Heart right ventricle (tissue), 16 donors: ENCODE measurements around the gene IFT80. TPM values are rescaled to one million over a fixed set of nuclear protein-coding genes. Genes with fewer than 3 reads are reported as not detected.

Experiments used
- ATAC-seq, 8 donors: fragments of 200-7000 bp; cut with Tn5 transposase; one replicate each; pipeline ENCODE4 v1.9.1; 2020; ENCODE audit warnings: mild to moderate bottlenecking in 8 of 8, moderate library complexity in 8 of 8, moderate number of reproducible peaks in 1 of 8
- DNase-seq, 2 donors: peaks; one replicate each; pipeline ENCODE4 v3.0.0-alpha.2; 2020
- H3K27ac ChIP-seq, 10 donors: fragments of 200-600 bp; sonication (generic) in 2 of 10; one replicate each; pipeline versions ENCODE4 v1.5.0 to v1.8.0; 2020 to 2022; ENCODE audit warnings: mild to moderate bottlenecking in 3 of 10
- H3K27me3 ChIP-seq, 7 donors: fragments of 200-600 bp; one replicate each; pipeline ENCODE4 v1.8.0; 2021 to 2022; ENCODE audit warnings: mild to moderate bottlenecking in 2 of 7
- H3K36me3 ChIP-seq, 9 donors: fragments of 200-600 bp; sonication (generic) in 1 of 9; one replicate each; pipeline versions ENCODE4 v1.5.0 to v1.8.0; 2020 to 2022; ENCODE audit warnings: mild to moderate bottlenecking in 2 of 9
- H3K4me1 ChIP-seq, 9 donors: fragments of 200-600 bp; sonication (generic) in 1 of 9; one replicate each; pipeline versions ENCODE4 v1.5.0 to v1.8.0; 2020 to 2022; ENCODE audit warnings: mild to moderate bottlenecking in 4 of 9
- H3K4me3 ChIP-seq, 10 donors: fragments of 200-600 bp; sonication (generic) in 2 of 10; one replicate each; pipeline versions ENCODE4 v1.5.0 to v1.8.0; 2020 to 2022; ENCODE audit warnings: mild to moderate bottlenecking in 7 of 10, moderate library complexity in 2 of 10
- H3K9me3 ChIP-seq, 11 donors: fragments of 200-600 bp in 10 of 11; sonication (generic) in 2 of 11; one replicate each; pipeline versions ENCODE4 v1.5.0 to v1.8.0; 2013 to 2022; ENCODE audit warnings: mild to moderate bottlenecking in 2 of 11, control low read depth in 1 of 11, moderate library complexity in 1 of 11
- WGBS, 2 donors: extraction: QIAGEN DNeasy Blood & Tissue Kit; methylation state at CpG; one replicate each; pipeline ENCODE4 v1.1.7; 2013; ENCODE audit warnings: inconsistent platforms in 1 of 2; 5-methylcytosine and 5-hydroxymethylcytosine counted together
- intact Hi-C, 10 donors: fragments of 100-400 bp; cut with DNase I; formaldehyde crosslinking; loops; one replicate each; pipeline versions ENCODE4 v1.11.1 to v1.14.2; 2022
- polyA plus RNA-seq, 2 donors: library from polyadenylated mRNA; stranded (reverse); fragments of 200-250 nt; gene quantifications; one replicate each; pipeline ENCODE4 v1.2.3, GENCODE V29; 2013
- total RNA-seq, 10 donors: library from RNA; stranded (reverse); fragmentation: NEBNext Ultra II Directional in 3 of 10; extraction: Animal tissue kit (Norgen Biotek cat#: 25700) in 3 of 10; gene quantifications; one replicate each; pipeline versions ENCODE4 v1.2.1 to v1.2.4, GENCODE V29; 2021 to 2023
- TF ChIP-seq, protein P1 (sequence below), 9 donors: fragments of 200-600 bp; sonication (generic) in 2 of 9; IDR thresholded peaks; one replicate each; pipeline versions ENCODE4 v1.5.0 to v1.8.0; 2021 to 2022; ENCODE audit warnings: antibody characterized with exemption in 9 of 9, mild to moderate bottlenecking in 5 of 9, moderate library complexity in 1 of 9
- donor health status: Arrhythmogenic right ventricular cardiomyopathy.
- donor health status: ischemic (EF 13 %, LVEDD 7.1; RV severe dilation, severe dysfunction).
- donor health status: healthy with polysubstance abuse.
- donor health status: DM: no; HTN: yes; CAD: no.
- donor health status: DM: no; HTN: no; CAD: no.
- donor health status: ischemic (EF 25% LVEDD 6.9; RV normal size, moderate dysfunction).
- donor health status: ischemic (EF 25% LVEDD 5.7; RV mildly dilated, moderate dysfunction).
- donor health status: healthy.
- donor health status: DM: yes; HTN: yes; CAD: no.
- donor health status: Ischemic cardiomyopathy.
- donor health status: ischemic (EF 35%, LVEDD 5.7; RV mildly dilated, moderate dysfunction).
- donor health status: nonischemic (EF 11% LVEDD 7.7; RV severe dilation, severe dysfunction).
- donor health status: DM: yes; HTN: yes; CAD: no.
- donor health status: PGD.
- donor health status: ischemic (EF 29% LVEDD 5.4; RV normal size, mild dysfunction).
- donor health status: nonischemic (EF 23%, LVEDD 6.1; RV moderate dilation, normal function).

The IFT80 gene
- total and polyA plus RNA-seq, 12 donors = 5.3 to 16.3 (median 14.2) TPM

DNA sequence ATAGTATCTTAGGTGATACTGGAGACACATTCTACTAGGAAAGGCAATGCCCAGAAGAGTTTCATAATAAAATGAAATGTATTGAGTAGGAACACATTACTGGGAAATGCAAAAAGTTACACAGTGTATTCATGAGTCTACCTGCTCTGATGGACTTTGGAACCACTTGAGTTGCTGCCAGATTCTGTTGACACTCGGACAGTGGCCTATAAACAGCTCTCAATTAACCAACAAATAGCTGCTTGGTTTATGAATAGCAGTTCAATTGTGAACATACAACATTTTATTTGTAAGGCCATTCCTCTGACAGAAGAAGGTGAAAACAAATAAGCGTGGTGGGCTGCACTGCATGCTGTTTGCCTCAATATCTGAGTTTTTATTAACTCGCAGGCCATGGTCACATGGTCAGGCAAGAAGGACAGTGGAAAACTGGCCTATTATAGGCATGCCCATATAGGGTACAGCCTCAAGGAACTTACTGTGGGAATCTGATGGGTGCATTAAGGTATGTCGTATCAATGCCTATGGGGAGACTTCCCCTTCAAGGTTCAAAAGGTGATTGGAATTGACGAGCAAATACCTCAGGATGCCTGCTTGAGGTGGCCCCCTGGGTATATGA lies 107.6 kb downstream of the IFT80 start:
- Histone ChIP-seq H3K9me3 (no peaks in the 10 kb centered on the region), H3K36me3 (peaks cover 0 to 4% (median 0%) of the 10 kb centered on the region in 9 donors), H3K27ac (no peak overlapping the region), H3K27me3 (no peaks in the 10 kb centered on the region), H3K4me1 (peaks cover 0 to 5% (median 0%) of the 10 kb centered on the region in 9 donors), H3K4me3 (no peak overlapping the region)
- DNase-seq (no peak), ATAC-seq (no peak)
- intact Hi-C loops = no loop called here
- TF ChIP-seq, protein P1, sequence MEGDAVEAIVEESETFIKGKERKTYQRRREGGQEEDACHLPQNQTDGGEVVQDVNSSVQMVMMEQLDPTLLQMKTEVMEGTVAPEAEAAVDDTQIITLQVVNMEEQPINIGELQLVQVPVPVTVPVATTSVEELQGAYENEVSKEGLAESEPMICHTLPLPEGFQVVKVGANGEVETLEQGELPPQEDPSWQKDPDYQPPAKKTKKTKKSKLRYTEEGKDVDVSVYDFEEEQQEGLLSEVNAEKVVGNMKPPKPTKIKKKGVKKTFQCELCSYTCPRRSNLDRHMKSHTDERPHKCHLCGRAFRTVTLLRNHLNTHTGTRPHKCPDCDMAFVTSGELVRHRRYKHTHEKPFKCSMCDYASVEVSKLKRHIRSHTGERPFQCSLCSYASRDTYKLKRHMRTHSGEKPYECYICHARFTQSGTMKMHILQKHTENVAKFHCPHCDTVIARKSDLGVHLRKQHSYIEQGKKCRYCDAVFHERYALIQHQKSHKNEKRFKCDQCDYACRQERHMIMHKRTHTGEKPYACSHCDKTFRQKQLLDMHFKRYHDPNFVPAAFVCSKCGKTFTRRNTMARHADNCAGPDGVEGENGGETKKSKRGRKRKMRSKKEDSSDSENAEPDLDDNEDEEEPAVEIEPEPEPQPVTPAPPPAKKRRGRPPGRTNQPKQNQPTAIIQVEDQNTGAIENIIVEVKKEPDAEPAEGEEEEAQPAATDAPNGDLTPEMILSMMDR (IDR thresholded peaks at IDR 0.05) = no peak
- WGBS, 2 donors = 73 to 81% methylated on average over 5 of the region's 5 CpGs

DNA sequence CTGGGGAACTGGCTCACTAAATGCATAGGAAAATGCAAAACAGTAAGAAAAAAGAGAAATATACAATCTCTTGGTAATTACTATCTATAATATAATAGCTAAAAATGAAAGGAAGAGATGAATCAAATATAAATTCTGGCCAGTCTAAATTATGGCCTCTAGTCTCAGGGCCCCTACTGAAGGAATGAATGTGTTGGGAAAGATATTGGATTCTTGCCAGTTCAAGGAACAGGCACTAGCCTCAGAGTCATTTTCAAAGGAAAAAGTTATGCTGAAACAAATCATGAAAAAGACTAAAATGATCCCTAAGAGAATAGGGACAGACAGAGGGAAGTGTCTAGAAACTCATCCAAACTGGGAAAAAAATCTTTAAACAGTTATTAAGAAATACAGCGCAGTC lies 111.4 kb downstream of the IFT80 start:
- H3K27me3 ChIP-seq = no peaks in the 10 kb centered on the region
- intact Hi-C loops = no loop called here
- 98 to 100% methylated on average over 1 of the region's 1 CpG for WGBS, 2 donors
- peaks cover 0 to 15% (median 0%) of the 10 kb centered on the region in 9 donors for H3K36me3 ChIP-seq
- DNase-seq (no peak), ATAC-seq (no peak)
- no peaks in the 10 kb centered on the region for H3K4me1 ChIP-seq
- TF ChIP-seq, protein P1 (IDR thresholded peaks at IDR 0.05) = no peak
- no peak overlapping the region for H3K27ac ChIP-seq
- H3K4me3 ChIP-seq = no peak overlapping the region
- no peaks in the 10 kb centered on the region for H3K9me3 ChIP-seq

DNA sequence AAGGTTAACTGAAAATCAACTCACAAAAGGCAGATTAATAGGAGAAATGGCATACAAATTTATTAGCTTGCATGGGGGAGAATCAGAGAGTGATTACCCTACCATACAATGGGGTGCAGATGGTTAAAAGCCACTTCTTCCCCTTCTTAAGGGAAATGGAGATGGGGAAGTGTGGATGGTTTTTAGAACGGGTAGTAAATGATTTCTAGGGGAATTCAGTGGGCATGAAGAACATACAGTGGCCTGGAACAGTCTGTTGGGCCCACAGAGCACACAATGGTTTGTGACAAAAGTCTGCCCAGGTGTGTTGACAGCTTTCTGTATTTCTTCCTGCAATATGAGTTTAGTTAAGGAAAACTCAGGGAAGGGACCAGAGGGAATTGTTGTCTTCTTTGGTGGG lies 112.8 kb downstream of the IFT80 start:
- 81 to 84% methylated on average over 1 of the region's 1 CpG for WGBS, 2 donors
- ATAC-seq = no peak
- Histone ChIP-seq H3K27ac (no peak overlapping the region), H3K4me3 (no peak overlapping the region), H3K27me3 (no peaks in the 10 kb centered on the region), H3K36me3 (peaks cover 0 to 15% (median 0%) of the 10 kb centered on the region in 9 donors), H3K4me1 (no peaks in the 10 kb centered on the region), H3K9me3 (no peaks in the 10 kb centered on the region)
- DNase-seq = no peak
- TF ChIP-seq, protein P1 (IDR thresholded peaks at IDR 0.05) = no peak
- intact Hi-C loops = no loop called here

DNA sequence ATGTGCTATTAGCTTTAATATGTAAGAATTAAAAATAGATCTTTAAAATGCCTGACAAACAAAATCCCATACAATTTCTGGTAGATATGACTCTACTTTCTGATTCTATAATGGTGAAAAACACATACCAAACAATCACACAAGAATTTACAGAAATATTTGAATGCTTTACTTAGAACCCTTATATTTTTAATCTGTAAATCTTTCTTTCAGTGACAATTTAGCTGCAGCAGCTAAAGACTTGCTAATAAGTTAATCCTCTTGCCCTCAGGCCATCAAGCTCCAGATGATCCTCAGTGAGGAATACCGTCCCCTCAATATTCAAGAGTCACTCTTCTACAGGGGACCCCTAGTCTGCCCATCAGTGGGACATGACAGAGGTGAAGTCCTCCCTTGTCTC lies 118.2 kb downstream of the IFT80 start:
- TF ChIP-seq, protein P1 (IDR thresholded peaks at IDR 0.05) = no peak
- DNase-seq (no peak), ATAC-seq (no peak)
- Histone ChIP-seq H3K4me3 (no peak overlapping the region), H3K4me1 (no peaks in the 10 kb centered on the region), H3K27me3 (no peaks in the 10 kb centered on the region), H3K9me3 (no peaks in the 10 kb centered on the region), H3K27ac (no peak overlapping the region), H3K36me3 (peaks cover 0 to 39% (median 6%) of the 10 kb centered on the region in 9 donors)
- WGBS, 2 donors = 100% methylated on average over 1 of the region's 1 CpG
- intact Hi-C loops = no loop called here
